Skin of body (tissue), 2 donors: ENCODE measurements around the gene UBASH3B. TPM values are rescaled to one million over a fixed set of nuclear protein-coding genes. Genes with fewer than 3 reads are reported as not detected.
A peak's percentile ranks its signal among the peaks of the same experiment; 100 is the strongest.

ENCODE experiments used
- DNase-seq: peaks from one replicate; lab custom pipeline; 2025; lab: John Stamatoyannopoulos, UW
- total RNA-seq: library from RNA; depleted of rRNA; stranded (reverse); fragments of >200 nt; gene quantifications from one replicate; pipeline ENCODE4 v1.2.3, GENCODE V29; 2014

UBASH3B gene
- total RNA-seq, 1 donor from 2014 or later = 3.8 TPM

DNA sequence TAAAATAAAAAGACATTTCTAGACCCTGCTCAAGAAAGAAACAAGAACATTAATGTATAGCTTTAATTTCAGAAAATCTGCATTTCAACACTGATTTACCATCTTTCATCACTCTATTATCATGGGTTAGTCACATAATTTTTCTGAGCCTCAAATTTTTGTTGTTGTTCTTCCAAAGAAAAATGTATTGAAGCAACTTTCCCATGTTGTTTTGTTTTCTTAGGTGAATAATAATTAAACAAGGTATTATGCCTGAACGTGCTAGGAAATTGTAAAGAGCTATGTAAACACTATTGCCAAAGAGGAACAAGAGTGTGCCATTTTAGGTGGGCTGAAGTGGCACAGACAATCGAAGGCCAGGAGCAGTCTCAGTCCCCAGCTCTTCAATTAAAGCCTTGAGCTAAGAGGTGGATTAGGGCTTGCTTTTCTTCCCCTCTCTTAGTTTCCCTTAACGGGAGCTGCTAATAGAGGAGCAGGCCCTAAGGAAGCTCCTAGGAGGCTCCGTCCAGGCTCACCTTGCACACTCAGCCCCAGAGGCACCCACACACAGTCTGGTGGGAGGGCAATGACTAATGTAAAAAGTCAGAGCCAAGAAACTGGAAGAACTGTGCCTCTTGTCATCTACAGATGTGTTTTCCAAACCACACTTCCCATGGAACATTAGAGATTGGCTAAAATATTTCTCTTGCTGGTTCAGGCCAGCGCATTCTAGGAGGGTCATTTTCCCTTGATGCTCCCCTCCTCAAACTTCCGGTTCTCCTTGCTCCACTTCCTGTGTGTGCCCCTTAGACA lies 8.8 kb upstream of the UBASH3B start:
- DNase-seq = no peak

- no peak for DNase-seq
Measured at GRCh38 chr11:122647736-122648275, 7.7 kb upstream of the UBASH3B start.

DNA sequence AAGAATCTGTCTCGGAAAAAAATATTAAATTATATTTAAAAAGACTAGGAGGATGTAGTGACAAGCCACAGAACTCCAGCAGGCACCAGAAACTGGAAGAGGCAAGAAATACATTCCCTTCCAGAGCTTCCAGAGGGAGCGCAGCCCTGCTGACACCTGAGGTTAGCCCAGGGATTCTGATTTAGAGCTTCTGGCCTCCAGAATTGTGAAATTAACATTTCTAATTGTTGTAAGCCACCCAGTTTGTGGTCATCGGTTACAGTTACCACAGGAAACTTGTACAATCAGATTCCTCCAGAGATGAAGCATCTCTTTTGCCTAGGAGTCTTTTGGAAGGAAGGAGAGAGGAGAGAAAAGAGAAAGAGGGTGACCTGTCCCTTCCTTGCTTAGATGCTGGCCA lies 6.4 kb upstream of the UBASH3B start:
- DNase-seq = no peak

DNA sequence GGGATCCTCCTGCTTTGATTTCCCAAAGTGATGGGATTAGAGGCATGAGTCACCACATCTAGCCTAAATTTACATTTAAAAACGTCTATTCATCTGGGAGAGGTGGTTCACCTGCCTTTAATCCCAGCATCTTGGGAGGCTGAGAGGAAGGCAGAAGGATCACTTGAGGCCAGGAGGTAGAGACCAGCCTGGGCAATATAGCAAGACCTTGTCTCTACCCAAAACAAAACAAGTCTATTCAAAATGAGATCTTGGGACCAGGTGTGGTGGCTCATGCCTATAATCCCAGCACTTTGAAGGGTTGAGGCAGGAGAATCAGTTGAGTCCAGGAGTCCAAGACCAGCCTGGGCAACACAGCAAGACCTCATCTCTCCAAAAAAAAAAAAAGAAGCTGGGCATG lies 4.9 kb upstream of the UBASH3B start:
- DNase-seq = no peak

- no peak for DNase-seq
Measured at GRCh38 chr11:122652495-122652894, 3.0 kb upstream of the UBASH3B start.

- no peak for DNase-seq
Measured at GRCh38 chr11:122653916-122654585, 1.5 kb upstream of the UBASH3B start.

- peak; percentile 35 for DNase-seq
Measured at GRCh38 chr11:122656073-122656630, 630 bp downstream of the UBASH3B start.

DNA sequence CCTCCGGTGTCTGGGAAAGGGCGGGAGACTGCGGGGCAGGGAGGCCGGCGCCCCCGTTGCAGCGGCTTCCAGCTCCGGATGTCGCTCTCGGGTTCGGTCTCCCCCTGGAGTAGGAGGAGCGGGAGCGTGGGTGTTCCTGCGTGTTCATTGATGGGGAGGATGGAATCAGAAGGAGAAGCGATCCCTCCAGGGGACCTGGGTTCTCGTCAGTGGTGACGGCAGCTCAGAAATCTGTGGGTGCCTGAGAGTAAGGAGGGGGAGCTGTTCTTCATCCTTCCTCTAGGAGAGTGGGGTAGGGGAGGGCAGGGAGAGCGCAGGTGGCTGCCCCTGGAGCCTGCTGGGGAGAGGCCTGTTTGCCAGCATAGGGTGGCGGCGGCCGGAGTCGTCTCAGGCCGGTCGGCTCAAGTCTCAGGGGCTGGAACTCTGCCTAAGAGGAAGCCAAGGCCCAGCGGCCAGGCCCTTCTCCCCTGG lies 1.1 kb downstream of the UBASH3B start:
- DNase-seq = no peak

DNA sequence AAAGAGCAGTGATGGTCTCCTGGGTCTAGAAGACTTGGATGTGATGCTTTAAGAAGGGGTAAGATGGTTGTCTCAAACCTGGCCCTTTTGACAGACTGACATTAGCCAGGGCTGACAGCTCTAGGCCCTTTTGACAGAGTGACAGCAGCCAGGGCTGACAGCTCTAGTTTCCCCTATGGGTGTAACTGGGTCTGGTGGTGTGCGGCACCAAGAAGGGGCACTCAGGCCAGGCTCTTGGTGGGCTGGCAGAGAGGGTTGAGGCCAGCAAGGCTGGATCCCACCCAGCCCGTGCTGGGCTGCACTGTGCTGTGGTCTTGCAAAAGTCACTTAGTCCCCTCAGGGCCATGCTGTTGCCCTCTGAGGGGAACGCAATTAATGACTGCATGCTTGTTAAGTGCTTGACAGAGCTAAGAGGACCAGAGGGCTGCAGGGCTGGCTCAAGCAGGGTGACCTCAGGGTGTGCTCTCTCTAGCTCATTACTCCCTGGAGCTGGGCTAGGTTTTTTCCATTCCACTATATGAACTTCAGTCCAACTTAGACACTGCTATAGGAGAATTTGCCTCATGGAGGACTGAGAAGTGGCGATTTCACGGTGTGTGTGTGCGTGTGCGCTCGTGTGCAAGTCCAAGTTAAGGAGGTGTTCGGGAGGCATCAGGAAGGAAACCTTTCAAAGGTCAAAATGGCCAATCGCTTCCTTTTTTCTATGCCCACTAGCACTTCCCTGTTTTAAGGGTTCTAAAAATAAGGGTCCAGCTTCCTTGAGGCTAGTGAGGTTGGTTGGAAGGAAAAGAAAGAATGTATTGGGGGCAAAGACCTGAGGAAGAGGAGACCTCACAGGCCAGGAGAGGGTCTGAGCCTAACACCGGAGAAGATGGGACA lies 4.4 kb downstream of the UBASH3B start:
- DNase-seq = no peak

GRCh38 chr11:122661182-122661945 lies 5.8 kb downstream of the UBASH3B start:
- no peak for DNase-seq

DNA sequence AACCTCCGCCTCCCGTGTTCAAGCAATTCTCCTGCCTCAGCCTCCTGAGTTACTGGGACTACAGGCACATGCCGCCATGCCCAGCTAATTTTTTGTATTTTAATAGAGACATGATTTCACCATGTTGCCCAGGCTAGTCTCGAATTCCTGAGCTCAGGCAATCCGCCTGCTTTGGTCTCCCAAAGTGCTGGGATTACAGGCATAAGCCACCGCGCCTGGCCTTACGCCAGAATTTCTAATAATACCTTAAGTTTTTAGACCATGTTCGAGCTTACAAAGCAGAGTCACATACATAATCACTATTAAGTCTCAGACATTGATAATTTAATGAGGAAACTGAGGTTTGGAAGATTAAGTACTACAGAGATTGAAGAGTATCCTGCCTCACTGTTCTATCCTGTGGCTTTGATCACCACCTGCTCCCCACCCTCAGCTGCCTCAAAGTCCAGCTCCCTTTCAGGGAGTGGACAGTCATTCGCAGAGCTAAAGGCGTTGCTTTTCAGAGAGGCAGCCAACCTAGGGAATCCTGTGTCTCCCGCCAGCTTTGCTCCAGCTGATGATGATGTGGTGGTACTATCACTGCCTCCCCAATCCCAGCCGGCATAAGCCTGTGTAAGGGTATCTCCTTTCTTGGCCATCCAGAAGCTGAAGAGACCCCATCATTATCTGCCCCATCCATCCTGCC lies 7.7 kb downstream of the UBASH3B start:
- no peak for DNase-seq

- DNase-seq = no peak
Measured at GRCh38 chr11:122663764-122664163, 8.2 kb downstream of the UBASH3B start.

DNA sequence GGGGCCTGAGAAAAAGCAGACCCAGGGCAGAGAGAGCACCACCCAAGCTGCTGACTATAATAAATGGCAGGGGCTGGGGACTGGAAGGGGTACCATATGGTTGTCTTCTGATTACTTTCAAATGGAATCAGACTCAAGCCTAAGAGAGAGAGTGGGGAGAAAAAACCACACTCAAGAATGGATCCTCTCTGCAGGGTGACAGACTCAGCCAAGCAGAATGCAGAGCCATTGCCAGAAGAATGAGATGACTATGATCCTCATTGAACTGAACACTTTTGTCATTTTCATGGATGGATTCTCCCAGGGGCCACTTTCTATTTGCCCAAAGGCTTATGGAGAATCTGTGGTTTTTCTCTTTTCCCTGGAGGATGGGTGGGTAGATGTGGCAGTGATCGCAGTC lies 8.7 kb downstream of the UBASH3B start:
- DNase-seq = no peak

GRCh38 chr11:122665861-122666260 lies 10.3 kb downstream of the UBASH3B start:
- DNase-seq = no peak

DNA sequence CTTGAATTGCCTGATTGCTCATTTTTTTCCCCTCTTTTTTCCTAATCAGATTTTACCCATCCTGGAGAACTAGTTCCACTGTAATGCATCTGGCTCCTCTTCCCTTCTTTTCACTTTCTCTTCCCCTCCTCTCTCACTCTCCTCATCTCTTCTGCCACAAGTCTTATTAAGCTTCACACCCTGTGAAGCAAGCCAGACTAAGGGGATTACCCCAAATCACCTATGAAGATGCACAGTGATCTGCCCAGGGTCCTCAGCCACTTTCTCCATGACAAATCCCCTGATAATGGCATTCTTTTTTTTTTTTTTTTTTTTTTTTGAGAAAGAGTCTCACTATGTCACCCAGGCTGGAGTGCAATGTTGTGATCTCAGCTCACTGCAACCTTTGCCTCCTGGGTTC lies 11.2 kb downstream of the UBASH3B start:
- DNase-seq = no peak

GRCh38 chr11:122668562-122669090 lies 13.1 kb downstream of the UBASH3B start:
- DNase-seq = no peak

- no peak for DNase-seq
Measured at GRCh38 chr11:122670131-122670530, 14.6 kb downstream of the UBASH3B start.

DNA sequence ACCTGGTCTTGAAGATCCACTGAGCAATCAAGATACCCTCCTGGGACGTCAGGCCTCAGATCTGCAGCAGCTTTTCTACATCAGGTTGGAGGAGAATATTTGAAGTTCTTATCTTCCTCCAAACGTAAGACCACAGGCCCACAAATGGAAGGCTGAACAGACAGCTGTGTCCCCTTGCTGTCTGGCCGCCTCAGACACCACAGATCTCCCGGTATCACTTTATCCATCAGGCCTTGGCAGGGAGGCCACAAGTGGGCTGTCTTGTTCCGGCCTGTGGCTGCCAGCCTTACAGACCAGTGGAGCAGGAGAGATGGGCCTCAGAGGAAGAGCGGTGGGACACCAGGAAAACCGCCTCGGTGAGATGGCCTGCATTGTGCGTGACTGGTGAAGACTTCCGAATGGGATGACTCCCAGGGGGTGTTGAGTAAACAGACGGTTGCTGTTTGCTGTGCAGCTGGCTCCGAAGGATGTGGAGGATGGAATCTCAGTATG lies 15.9 kb downstream of the UBASH3B start:
- no peak for DNase-seq

GRCh38 chr11:122672892-122673291 lies 17.4 kb downstream of the UBASH3B start:
- DNase-seq = no peak
